HepG2 (cell line): ENCODE results near the gene PEAK3. TPM values are rescaled to one million over a fixed set of nuclear protein-coding genes. Genes with fewer than 3 reads are reported as not detected.

Experiments used
- ATF2 ChIP-seq: sonication (generic); formaldehyde crosslinking; IDR thresholded peaks from 2 replicates; pipeline ENCODE4 v1.4.0; 2020; ENCODE audit warnings: missing genetic modification reagents
- CBX5 ChIP-seq: sonication (generic); formaldehyde crosslinking; IDR thresholded peaks from 2 replicates; pipeline ENCODE4 v1.4.0; 2020; ENCODE audit warnings: missing genetic modification reagents, borderline replicate concordance
- CREBL2 ChIP-seq: sonication (generic); formaldehyde crosslinking; IDR thresholded peaks from 2 replicates; pipeline ENCODE4 v1.8.1; 2023; ENCODE audit warnings: missing genetic modification reagents, mild to moderate bottlenecking, borderline replicate concordance
- DNMT3B ChIP-seq: conservative IDR thresholded peaks from 2 replicates; pipeline ENCODE4 v1.6.1; 2016; ENCODE audit warnings: missing biosample characterization, control low read depth
- ESRRA ChIP-seq: sonication (generic); formaldehyde crosslinking; IDR thresholded peaks from 2 replicates; pipeline ENCODE4 v1.5.1; 2020; ENCODE audit warnings: mild to moderate bottlenecking, low read depth, missing genetic modification reagents
- FOXA3 ChIP-seq: IDR thresholded peaks from 2 replicates; pipeline ENCODE4 v1.6.1; 2016; ENCODE audit warnings: missing genetic modification reagents, missing compliant biosample characterization
- GFI1 ChIP-seq: sonication (generic); formaldehyde crosslinking; IDR thresholded peaks from 2 replicates; pipeline ENCODE4 v1.5.0; 2020; ENCODE audit warnings: missing genetic modification reagents, mild to moderate bottlenecking, borderline replicate concordance
- GLI4 ChIP-seq: sonication (generic); formaldehyde crosslinking; IDR thresholded peaks from 2 replicates; pipeline ENCODE4 v1.5.1; 2020; ENCODE audit warnings: missing genetic modification reagents, mild to moderate bottlenecking, moderate library complexity, borderline replicate concordance
- IKZF1 ChIP-seq: fragments of 450-650 bp; IDR thresholded peaks from 2 replicates; pipeline ENCODE4 v1.7.1; 2016
- ISL2 ChIP-seq: sonication (generic); formaldehyde crosslinking; IDR thresholded peaks from 2 replicates; pipeline ENCODE4 v1.5.0; 2020; ENCODE audit warnings: missing genetic modification reagents
- ISX ChIP-seq: sonication (generic); formaldehyde crosslinking; conservative IDR thresholded peaks from 2 replicates; pipeline ENCODE4 v1.5.0; 2020; ENCODE audit warnings: missing genetic modification reagents
- MAF1 ChIP-seq: sonication (generic); formaldehyde crosslinking; IDR thresholded peaks from 2 replicates; pipeline ENCODE4 v1.5.0; 2020; ENCODE audit warnings: missing genetic modification reagents, borderline replicate concordance
- MTA1 ChIP-seq: sonication (generic); formaldehyde crosslinking; IDR thresholded peaks from 2 replicates; pipeline ENCODE4 v1.4.0; 2020; ENCODE audit warnings: missing genetic modification reagents, mild to moderate bottlenecking, borderline replicate concordance
- MTA3 ChIP-seq: sonication (generic); formaldehyde crosslinking; IDR thresholded peaks from 2 replicates; pipeline ENCODE4 v1.4.0; 2020; ENCODE audit warnings: missing genetic modification reagents
- NFRKB ChIP-seq: fragments of 450-650 bp; IDR thresholded peaks from 2 replicates; pipeline ENCODE4 v1.6.1; 2017
- RARG ChIP-seq: sonication (generic); formaldehyde crosslinking; IDR thresholded peaks from 2 replicates; pipeline ENCODE4 v1.4.0; 2020; ENCODE audit warnings: low read depth, mild to moderate bottlenecking, missing genetic modification reagents
- RELA ChIP-seq: sonication (generic); formaldehyde crosslinking; IDR thresholded peaks from 2 replicates; pipeline ENCODE4 v1.4.0; 2020; ENCODE audit warnings: missing genetic modification reagents
- RFXANK ChIP-seq: IDR thresholded peaks from 2 replicates; pipeline ENCODE4 v1.6.1; 2016
- SKI ChIP-seq: fragments of 450-650 bp; IDR thresholded peaks from one replicate; pipeline ENCODE4 v1.6.1; 2018; ENCODE audit warnings: mild to moderate bottlenecking; ENCODE audit not compliant: partially characterized antibody
- ZNF143 ChIP-seq: sonication (generic); formaldehyde crosslinking; IDR thresholded peaks from 2 replicates; pipeline ENCODE4 v1.4.0; 2020; ENCODE audit warnings: missing genetic modification reagents
- ZNF576 ChIP-seq: sonication (generic); formaldehyde crosslinking; IDR thresholded peaks from 2 replicates; pipeline ENCODE4 v1.4.0; 2020; ENCODE audit warnings: mild to moderate bottlenecking, missing genetic modification reagents
- ZNF674 ChIP-seq: sonication (generic); formaldehyde crosslinking; IDR thresholded peaks from 2 replicates; pipeline ENCODE4 v1.5.0; 2020; ENCODE audit warnings: low read depth, mild to moderate bottlenecking, missing genetic modification reagents
- ZNF883 ChIP-seq: sonication (generic); formaldehyde crosslinking; IDR thresholded peaks from 2 replicates; pipeline ENCODE4 v1.5.1; 2020; ENCODE audit warnings: mild to moderate bottlenecking, missing genetic modification reagents; ENCODE audit errors: not compliant biosample characterization
- polyA plus RNA-seq, 8 experiments: library from polyadenylated mRNA; depleted of rRNA in 3 of 8; stranded (reverse) in 7 of 8; unstranded in 1 of 8; fragments of >200 nt; fragmentation: Illumina TruSeq in 4 of 8; extraction: Trizol in 4 of 8; gene quantifications; 2 replicates each; pipeline versions ENCODE4 v1.2.1 to v1.2.3, GENCODE V29; 2011 to 2016; ENCODE audit warnings: low read depth in 4 of 8, missing spikeins in 1 of 8, mixed read lengths in 1 of 8; ENCODE audit not compliant: insufficient read depth in 1 of 8
- total RNA-seq, 5 experiments: library from RNA; depleted of rRNA; stranded (reverse); fragments of >200 nt; fragmentation: Illumina TruSeq; extraction: Trizol; gene quantifications; 2 replicates each; pipeline ENCODE4 v1.2.3, GENCODE V29; 2016; ENCODE audit warnings: low read depth in 1 of 5
- TF ChIP-seq, protein P1 (sequence below): sonication (generic); formaldehyde crosslinking; IDR thresholded peaks from 2 replicates; pipeline ENCODE4 v1.4.0; 2020; ENCODE audit warnings: missing genetic modification reagents

Gene PEAK3
- total and polyA plus RNA-seq, 2 of the 13 experiments (the other 11 are each of a cell fraction or from before 2014, with no cell fraction given): not detected

- TF ChIP-seq, protein P1, sequence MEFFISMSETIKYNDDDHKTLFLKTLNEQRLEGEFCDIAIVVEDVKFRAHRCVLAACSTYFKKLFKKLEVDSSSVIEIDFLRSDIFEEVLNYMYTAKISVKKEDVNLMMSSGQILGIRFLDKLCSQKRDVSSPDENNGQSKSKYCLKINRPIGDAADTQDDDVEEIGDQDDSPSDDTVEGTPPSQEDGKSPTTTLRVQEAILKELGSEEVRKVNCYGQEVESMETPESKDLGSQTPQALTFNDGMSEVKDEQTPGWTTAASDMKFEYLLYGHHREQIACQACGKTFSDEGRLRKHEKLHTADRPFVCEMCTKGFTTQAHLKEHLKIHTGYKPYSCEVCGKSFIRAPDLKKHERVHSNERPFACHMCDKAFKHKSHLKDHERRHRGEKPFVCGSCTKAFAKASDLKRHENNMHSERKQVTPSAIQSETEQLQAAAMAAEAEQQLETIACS (CRISPR knock-in tag): no peak; the same call in 1 of the 2 replicates
- TF ChIP-seq ESRRA (CRISPR knock-in tag) (peak; percentile 42; the same call in 1 of the 2 replicates), GLI4 (no peak), RELA (CRISPR knock-in tag) (0 out of 2 replicates have a peak, but pooled peaks have one; percentile 67), MAF1 (CRISPR knock-in tag) (peak; percentile 53; the same call in 1 of the 2 replicates), ZNF143 (CRISPR knock-in tag) (no peak), FOXA3 (CRISPR knock-in tag) (peak; percentile 49), NFRKB (no peak), ATF2 (CRISPR knock-in tag) (peak; percentile 56; the same call in 1 of the 2 replicates), RARG (CRISPR knock-in tag) (no peak), SKI (peak; percentile 74), ISX (no peak), ISL2 (peak; percentile 63), CREBL2 (CRISPR knock-in tag) (no peak), MTA1 (CRISPR knock-in tag) (no peak; the same call in 1 of the 2 replicates), RFXANK (CRISPR knock-in tag) (no peak), IKZF1 (no peak), MTA3 (CRISPR knock-in tag) (no peak), ZNF883 (CRISPR knock-in tag) (peak; percentile 77), ZNF576 (CRISPR knock-in tag) (peak; percentile 72), DNMT3B (CRISPR knock-in tag) (no peak; the same call in 1 of the 2 replicates), GFI1 (CRISPR knock-in tag) (no peak; the same call in 1 of the 2 replicates), ZNF674 (CRISPR knock-in tag) (no peak), CBX5 (no peak)
These were observed 8.4 kb downstream of the PEAK3 start (continued) for GRCh38 chr19:2273356-2274184.
